ENCODE results near the gene RASGEF1B.
A peak's percentile ranks its signal among the peaks of the same experiment; 100 is the strongest.
"Not testable (repeated sequence)": the region's sequence is repeated elsewhere in the genome, so short reads cannot be mapped to it uniquely, and the experiment has no call there.

Gene RASGEF1B

GRCh38 chr4:81428002-81428401 is 43.7 kb downstream of the RASGEF1B start:
- no peak for DNase-seq

- DNase-seq = no peak
Observed at GRCh38 chr4:81427344-81427821, 44.3 kb downstream of the RASGEF1B start.

GRCh38 chr4:81426770-81427289 is 44.9 kb downstream of the RASGEF1B start:
- no peak for DNase-seq

GRCh38 chr4:81424816-81425755 is 46.6 kb downstream of the RASGEF1B start:
- DNase-seq = no peak

GRCh38 chr4:81424336-81424735 is 47.4 kb downstream of the RASGEF1B start:
- DNase-seq = no peak

- no peak for DNase-seq
Observed at GRCh38 chr4:81422595-81422994, 49.1 kb downstream of the RASGEF1B start.

- no peak for DNase-seq
Observed at GRCh38 chr4:81421346-81422218, 50.1 kb downstream of the RASGEF1B start.

- no peak for DNase-seq
Observed at GRCh38 chr4:81418572-81418971, 53.1 kb downstream of the RASGEF1B start.

- DNase-seq = no peak
Observed at GRCh38 chr4:81412946-81413495, 58.7 kb downstream of the RASGEF1B start.

- DNase-seq = no peak
Observed at GRCh38 chr4:81410680-81411079, 61.0 kb downstream of the RASGEF1B start.

- DNase-seq = no peak
Observed at GRCh38 chr4:81409836-81410235, 61.9 kb downstream of the RASGEF1B start.

- no peak for DNase-seq
Observed at GRCh38 chr4:81408341-81408740, 63.4 kb downstream of the RASGEF1B start.

- no peak for DNase-seq
Observed at GRCh38 chr4:81407726-81408125, 64.0 kb downstream of the RASGEF1B start.

GRCh38 chr4:81406481-81406880 is 65.2 kb downstream of the RASGEF1B start:
- not testable (repeated sequence) for DNase-seq

- DNase-seq = peak; percentile 85
Observed at GRCh38 chr4:81405900-81406401, 65.8 kb downstream of the RASGEF1B start.

- DNase-seq = no peak
Observed at GRCh38 chr4:81404741-81405140, 67.0 kb downstream of the RASGEF1B start.

GRCh38 chr4:81404294-81404693 is 67.4 kb downstream of the RASGEF1B start:
- DNase-seq = no peak

GRCh38 chr4:81399306-81400086 is 72.2 kb downstream of the RASGEF1B start:
- no peak for DNase-seq

- no peak for DNase-seq
Observed at GRCh38 chr4:81398379-81398778, 73.3 kb downstream of the RASGEF1B start.

GRCh38 chr4:81397635-81398034 is 74.1 kb downstream of the RASGEF1B start:
- DNase-seq = no peak

GRCh38 chr4:81395239-81395638 is 76.5 kb downstream of the RASGEF1B start:
- no peak for DNase-seq

- no peak for DNase-seq
Observed at GRCh38 chr4:81392164-81392563, 79.5 kb downstream of the RASGEF1B start.
